Epidermal melanocyte (primary cell): ENCODE measurements around the gene GPAT3.
"Not testable (repeated sequence)": the region's sequence is repeated elsewhere in the genome, so short reads cannot be mapped to it uniquely, and the experiment has no call there.

Experiments used
- DNase-seq: peaks from one replicate; pipeline ENCODE4 v3.0.0; 2011; ENCODE audit warnings: low spot score; ENCODE audit not compliant: insufficient read length

Gene GPAT3

DNA sequence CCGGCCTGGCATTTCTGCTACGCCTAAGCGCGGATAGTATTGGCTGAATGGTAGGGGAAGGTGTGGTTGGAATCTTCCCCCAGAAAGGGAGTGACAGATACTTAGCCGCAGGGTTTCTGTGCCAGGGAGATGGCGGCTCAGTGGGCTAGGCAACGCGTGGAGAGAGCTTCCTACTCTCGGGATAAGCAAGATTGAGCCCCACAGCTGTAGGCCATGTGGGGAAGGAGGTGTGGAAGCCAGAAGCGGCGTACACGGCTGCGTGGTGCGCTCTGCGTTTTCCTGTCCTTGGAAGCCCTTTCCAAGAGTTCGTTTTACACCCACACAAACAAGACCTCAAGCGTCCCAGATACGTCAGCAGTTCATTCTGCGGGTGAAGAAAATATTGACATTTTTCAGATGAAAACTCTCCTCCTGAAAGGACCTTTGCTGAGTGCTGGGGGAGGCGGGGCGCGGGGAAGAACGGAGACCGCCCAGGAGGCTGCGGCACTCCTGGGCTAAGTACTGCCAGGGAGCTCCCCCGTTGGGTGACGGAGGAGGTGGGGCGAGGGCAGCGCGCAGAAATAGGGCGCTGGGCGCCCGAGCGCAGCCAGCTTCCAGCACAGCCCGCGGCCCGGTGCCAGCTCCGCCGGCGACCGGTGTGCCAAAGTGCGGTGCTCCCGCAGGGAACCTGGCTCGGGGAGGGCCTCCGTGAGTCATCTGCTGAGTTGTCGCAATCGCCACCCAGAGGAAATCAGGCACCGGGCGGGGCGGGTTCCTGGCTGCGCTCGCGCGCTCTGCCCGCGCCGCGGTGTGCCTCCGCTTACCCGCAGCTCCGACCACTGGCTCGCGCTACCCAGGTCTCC, at the start of gene GPAT3:
Gene GPAT3, plus strand, starts transcription at position 589 of the 842 bp plus-strand sequence. CDS start 515 bp downstream, outside the sequence.
- DNase-seq = peak; percentile 29

- no peak for DNase-seq
Measured at GRCh38 chr4:83486457-83487129, 49.3 kb upstream of the GPAT3 start.

GRCh38 chr4:83489711-83490326, 46.1 kb upstream of the GPAT3 start:
- DNase-seq = no peak

GRCh38 chr4:83490876-83491450, 44.9 kb upstream of the GPAT3 start:
- no peak for DNase-seq

- DNase-seq = not testable (repeated sequence)
Measured at GRCh38 chr4:83496085-83496917, 39.6 kb upstream of the GPAT3 start.

DNA sequence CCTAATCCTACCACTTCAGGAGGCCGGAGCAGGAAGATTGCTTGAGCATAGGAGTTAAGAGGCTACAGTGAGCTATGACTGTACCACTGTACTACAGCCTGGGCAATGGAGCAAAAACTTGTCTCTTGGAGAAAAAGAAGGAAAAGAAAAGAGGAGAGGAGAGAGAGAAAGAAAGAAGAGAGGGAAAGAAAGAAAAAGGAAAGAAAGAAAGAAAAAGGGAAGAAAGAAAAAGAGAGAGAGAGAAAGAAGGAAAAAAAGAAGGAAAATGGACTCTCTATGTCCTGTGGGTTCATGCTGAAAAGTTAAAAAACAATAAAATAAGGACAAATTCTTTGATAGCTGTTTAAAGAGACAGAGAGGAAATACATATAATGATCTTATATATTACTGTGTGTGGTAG, 37.7 kb upstream of the GPAT3 start:
- DNase-seq = no peak

GRCh38 chr4:83501671-83502070, 34.2 kb upstream of the GPAT3 start:
- DNase-seq = not testable (repeated sequence)

- DNase-seq = no peak
Measured at GRCh38 chr4:83503974-83504373, 31.9 kb upstream of the GPAT3 start.

GRCh38 chr4:83504503-83504902, 31.4 kb upstream of the GPAT3 start:
- no peak for DNase-seq

- no peak for DNase-seq
Measured at GRCh38 chr4:83504996-83505395, 30.9 kb upstream of the GPAT3 start.

GRCh38 chr4:83509156-83509585, 26.7 kb upstream of the GPAT3 start:
- DNase-seq = not testable (repeated sequence)

DNA sequence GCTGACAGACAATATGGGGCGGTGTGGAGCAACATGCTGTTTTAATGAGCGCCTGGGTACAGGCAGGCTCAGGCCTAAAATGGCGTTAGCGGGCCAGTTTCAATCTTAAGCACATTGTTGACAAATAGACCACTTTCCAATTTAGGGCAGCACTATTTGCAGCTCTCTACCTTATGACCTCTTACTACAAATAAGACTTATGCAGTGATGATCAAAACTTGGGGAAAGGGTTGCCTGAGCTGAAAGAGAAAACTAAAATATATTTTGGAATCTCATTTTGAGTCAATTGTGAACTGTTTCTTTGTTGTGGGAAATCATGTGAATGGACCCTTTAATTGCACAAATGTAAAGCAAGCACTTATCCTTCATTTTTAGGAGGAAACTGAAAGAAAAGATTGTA, 25.5 kb upstream of the GPAT3 start:
- DNase-seq = no peak

DNA sequence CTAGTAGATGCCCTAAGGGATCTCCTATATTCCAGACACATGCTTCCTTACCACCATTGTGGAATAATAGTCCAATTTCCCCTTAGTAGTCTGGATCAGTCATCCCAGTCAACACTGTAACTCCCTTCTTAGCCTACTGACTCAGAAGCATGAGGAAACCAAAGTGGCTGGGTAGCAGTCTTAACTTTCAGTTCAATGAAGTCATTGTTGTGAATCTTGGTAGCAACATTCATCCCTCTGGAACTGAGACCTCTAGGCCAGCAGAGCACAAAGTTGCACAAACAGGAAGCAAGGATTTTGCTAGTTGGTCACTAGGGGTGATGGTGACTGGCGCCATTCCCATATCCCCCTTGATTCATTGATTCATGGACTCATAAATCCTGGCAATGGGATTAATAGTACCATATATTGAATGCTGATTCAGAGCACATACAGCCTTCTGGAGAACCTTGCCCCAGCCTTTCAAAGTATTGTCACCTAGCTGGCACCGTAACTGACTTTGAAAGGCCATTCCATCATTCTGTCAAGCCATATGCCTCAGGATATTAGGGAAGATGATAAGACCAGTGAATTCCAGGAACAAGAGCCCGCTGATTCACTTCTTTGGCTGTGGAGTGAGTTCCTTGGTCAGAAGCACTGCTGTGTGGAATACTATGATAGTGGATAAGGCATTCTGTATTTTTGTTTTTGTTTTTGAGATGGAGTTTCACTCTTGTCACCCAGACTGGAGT, 19.7 kb upstream of the GPAT3 start:
- DNase-seq = no peak

DNA sequence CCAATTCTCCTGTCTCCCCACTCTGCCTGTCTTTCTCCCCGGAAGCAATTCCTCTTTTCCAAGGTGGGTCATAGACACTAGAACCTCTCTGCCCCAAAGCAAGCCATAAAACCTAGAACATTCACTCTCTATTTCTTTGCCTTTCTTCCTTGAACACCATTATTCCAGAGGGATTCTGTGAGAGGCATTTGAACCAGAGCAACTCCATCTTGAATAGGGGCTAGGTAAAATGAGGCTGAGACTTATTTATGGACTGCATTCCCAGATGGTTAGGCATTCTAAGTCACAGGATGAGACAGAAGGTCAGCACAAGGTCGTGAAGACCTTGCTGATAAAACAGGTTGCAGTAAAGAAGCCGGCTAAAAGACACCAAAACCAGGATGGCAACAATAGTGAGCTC, 13.7 kb upstream of the GPAT3 start:
- no peak for DNase-seq

- DNase-seq = no peak
Measured at GRCh38 chr4:83527671-83528070, 8.2 kb upstream of the GPAT3 start.

DNA sequence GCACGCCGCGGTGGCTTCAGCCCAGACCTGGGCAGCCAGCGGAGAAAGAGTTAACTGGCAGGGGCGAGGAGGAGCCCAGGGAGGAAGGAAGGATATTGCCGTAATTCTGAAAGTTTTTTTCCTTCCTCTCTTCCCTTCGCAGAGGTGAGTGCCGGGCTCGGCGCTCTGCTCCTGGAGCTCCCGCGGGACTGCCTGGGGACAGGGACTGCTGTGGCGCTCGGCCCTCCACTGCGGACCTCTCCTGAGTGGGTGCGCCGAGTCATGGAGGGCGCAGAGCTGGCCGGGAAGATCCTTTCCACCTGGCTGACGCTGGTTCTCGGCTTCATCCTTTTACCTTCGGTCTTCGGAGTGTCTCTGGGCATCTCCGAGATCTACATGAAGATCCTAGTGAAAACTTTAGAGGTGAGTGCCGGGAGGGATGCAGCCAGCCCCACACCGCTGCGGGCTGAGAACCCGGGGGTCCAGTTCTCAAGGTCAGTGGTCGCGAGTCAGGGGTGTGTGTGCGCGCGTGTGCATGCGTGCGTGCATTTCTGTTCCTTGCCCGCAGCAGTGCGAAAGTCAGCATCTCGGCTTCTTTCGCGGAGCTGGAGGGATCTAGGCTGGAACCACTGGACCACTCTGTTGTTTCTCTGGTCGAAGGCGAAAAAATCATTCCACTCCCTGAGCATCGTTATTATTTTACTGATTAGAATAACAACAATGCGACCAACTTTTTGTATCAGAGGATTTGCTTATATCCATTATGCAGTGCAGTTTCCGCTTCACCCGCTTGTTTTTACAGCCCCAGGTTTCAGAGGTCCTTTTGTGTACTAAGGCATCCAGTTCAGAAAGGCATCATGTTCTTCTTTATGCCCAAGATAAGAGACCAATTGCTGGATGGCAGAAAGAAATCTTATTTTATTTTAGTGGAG, 709 bp downstream of the GPAT3 start:
- no peak for DNase-seq

DNA sequence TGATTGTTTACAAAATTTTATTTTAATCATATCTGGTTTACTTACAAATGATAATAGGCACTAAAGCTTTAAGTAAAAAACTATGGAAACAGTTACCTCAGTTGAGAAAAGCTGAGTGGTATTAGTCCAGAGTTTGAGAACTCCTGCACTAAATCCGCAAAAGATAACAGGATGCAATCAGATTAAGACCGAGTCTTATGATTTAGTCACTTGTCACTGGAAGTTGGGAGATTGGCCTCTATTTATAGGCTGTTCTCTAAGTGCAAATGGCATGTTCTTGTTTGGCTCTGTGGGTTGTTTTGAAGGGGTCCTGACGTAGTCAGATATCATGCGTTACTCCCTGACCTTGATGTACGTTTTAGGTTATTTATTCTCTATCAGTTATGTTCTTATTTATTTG, 6.3 kb downstream of the GPAT3 start:
- no peak for DNase-seq

- DNase-seq = no peak
Measured at GRCh38 chr4:83546786-83547185, 10.9 kb downstream of the GPAT3 start.
